Measurements from ENCODE around the gene ABCB6. TPM values are rescaled to one million over a fixed set of nuclear protein-coding genes. Genes with fewer than 3 reads are reported as not detected.

ABCB6 gene
- total RNA-seq, 4 donors from 2014 or later, result 8.2 to 31.6 (median 24.7) TPM

DNA sequence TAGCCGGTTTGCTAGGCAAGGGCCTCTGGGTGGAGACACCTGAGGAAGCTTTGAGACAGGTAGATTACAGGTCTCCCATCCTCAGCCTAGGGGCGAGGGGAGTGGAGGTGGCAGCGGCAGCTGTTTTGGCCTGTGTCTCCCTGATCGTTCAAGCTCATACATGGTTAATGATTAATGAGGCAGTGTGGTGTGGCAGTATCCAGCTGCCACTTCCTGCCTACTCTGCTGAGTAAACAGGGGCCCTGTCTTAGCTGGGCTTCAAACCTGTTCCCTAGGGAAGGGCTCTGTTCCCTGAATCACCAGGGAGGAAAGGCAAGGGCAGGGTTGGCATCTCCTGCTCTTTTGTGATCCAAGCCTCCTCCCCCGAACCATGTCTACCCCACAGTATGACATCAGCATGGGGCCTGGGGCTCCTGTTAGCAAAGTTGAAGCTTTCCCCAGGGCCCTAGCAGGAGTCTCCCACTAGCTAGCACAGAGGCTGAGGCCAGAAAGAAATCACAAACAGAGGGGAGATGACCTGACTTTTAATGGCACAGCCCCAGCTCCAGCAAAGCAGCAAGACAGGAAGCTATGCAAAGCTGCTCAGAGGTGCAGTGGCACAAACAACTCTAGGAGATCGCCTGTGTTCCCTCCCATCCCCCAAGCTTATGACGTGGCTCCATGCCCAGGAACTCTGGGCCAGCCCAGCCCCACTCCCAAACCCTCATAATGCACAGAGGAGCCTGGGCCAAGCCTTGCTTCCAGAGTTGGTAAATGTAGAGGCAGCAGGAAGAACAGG is 30.6 kb upstream of the ABCB6 start:
- TF ChIP-seq, protein P1, sequence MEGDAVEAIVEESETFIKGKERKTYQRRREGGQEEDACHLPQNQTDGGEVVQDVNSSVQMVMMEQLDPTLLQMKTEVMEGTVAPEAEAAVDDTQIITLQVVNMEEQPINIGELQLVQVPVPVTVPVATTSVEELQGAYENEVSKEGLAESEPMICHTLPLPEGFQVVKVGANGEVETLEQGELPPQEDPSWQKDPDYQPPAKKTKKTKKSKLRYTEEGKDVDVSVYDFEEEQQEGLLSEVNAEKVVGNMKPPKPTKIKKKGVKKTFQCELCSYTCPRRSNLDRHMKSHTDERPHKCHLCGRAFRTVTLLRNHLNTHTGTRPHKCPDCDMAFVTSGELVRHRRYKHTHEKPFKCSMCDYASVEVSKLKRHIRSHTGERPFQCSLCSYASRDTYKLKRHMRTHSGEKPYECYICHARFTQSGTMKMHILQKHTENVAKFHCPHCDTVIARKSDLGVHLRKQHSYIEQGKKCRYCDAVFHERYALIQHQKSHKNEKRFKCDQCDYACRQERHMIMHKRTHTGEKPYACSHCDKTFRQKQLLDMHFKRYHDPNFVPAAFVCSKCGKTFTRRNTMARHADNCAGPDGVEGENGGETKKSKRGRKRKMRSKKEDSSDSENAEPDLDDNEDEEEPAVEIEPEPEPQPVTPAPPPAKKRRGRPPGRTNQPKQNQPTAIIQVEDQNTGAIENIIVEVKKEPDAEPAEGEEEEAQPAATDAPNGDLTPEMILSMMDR (IDR thresholded peaks at IDR 0.05; ENCODE audit: low read depth), result no peak

DNA sequence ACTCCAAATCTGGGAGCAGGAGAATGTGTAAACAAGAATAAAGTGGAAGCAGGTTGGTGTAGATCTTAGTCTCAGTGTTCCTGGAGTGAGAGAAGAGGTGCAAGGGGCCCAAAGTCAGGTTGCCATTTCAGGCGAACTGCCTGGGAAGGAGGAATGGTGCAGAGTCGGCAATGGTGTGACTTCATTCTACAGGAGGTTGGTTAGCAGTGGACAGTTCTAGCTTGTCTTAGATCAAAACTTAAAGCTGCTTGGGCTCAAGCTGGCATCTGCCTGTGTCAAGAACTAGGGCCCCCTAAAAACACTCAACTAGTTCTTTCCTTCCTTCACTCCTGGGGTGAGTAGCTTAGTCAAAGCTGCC is 30.1 kb upstream of the ABCB6 start:
- TF ChIP-seq, protein P1 (IDR thresholded peaks at IDR 0.05; ENCODE audit: low read depth), result no peak

DNA sequence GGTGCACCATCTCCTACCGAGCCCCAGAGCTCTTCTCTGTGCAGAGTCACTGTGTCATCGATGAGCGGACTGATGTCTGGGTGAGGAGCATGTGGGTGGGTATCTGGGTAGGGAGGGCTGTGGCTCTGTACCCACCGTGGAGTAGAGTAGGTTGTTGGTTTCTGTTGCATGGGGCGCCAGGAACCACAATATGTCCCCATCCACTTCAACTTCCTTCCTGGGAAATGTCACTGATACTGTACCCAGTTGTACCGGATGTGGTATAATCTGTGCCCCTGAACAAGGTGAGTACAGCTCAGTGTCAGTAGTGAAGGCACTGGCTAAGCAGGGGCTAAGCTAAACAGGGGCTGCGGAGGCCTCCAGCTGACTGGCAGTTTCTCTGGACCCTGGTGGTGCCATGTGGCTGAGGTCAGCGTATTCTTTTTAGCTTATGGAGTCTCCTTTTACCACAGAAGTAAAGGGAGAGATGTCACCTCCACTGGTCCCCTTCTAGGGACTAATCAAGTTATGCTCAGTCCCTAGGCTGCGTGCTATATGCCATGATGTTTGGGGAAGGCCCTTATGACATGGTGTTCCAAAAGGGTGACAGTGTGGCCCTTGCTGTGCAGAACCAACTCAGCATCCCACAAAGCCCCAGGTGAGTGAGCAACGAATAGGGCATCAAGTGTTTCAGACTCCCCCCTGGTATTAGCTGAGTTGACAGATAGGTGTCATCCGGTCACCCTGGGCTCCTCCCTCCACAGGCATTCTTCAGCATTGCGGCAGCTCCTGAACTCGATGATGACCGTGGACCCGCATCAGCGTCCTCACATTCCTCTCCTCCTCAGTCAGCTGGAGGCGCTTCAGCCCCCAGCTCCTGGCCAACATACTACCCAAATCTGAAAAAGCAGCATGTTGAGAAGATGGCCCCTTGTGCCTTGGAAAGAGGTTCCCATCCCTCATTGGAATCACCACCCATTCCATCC is 29.2 kb upstream of the ABCB6 start:
- TF ChIP-seq, protein P1 (IDR thresholded peaks at IDR 0.05; ENCODE audit: low read depth), result no peak

DNA sequence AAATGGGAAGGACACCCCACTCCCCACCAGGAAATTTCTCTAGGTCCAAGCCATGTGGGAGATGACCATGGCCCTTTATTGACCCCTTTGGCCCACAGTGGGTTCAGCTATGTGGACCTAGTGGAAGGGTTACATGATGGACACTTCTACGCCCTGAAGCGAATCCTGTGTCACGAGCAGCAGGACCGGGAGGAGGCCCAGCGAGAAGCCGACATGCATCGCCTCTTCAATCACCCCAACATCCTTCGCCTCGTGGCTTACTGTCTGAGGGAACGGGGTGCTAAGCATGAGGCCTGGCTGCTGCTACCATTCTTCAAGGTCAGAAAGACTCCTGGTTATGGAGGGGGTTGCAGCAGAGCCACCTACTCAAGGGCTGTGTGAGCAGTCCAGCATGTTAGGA is 27.8 kb upstream of the ABCB6 start:
- TF ChIP-seq, protein P1 (IDR thresholded peaks at IDR 0.05; ENCODE audit: low read depth), result no peak

DNA sequence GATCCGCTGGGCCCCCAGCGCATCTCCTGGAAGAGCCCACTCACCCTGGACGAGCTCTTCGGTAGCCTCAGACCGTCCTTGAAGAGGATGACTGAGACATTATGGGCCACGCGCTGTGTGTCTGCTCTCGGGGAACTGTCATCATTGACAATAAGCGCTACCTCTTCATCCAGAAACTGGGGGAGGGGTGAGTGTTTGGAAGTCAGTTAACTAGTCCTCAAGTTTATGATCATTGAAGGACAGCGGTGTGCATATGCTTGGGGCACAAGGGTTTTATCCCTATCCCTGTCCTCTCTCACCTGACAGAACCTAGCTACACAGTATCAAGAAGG is 27.1 kb upstream of the ABCB6 start:
- TF ChIP-seq, protein P1 (IDR thresholded peaks at IDR 0.05; ENCODE audit: low read depth), result no peak

DNA sequence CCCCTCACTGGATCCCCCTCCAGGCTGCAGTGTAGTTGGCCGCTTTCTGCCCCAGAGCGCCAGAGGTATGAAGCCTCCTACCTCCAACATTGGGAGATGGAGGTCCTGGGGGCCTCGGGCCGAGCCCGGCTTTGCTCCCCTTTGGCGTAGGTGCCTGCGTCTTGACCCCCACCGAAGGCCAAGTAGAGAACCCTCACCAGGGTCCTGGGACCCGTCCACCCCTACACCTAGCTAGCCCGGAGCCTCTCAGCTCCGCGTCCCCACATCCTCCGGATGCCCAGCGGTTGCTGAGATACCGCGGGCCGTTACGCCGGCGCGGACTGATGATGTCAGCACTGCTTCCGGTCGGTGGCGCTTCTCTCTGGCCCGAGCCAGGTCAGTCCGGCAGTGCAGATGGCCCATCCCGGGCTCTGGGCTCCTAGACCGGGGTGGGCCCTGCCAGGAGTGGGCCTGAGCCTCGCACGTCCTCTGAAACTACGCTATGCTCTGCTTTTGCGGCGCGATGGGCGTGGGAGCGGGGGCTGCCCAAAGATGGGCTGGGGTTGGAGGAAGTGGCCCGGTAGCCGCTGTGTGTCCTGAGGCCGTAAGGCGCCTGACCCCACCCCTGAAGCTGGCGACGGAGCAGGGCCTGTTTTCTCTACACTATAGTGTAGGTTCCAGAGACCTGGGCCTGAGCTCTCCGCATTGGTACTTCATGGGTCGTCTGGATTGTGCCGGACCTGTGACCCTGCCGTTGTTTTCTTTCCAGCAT is 26.6 kb upstream of the ABCB6 start, which contains the start of the genes GLB1L and STK16:
TSS of gene GLB1L (minus strand) at position 297 of the 751 bp plus-strand sequence. CDS start 1,871 bp downstream, outside the sequence.
TSS of gene STK16 (plus strand) at position 332 of the 751 bp plus-strand sequence. CDS start 521 bp downstream, outside the sequence.
- TF ChIP-seq, protein P1 (IDR thresholded peaks at IDR 0.05; ENCODE audit: low read depth), result no peak

All from subcutaneous adipose tissue (tissue), 4 donors.